Panc1 (cell line): ENCODE data around the gene CD48. TPM values are rescaled to one million over a fixed set of nuclear protein-coding genes. Genes with fewer than 3 reads are reported as not detected.

Experiments
- ATAC-seq: fragments of 200-7000 bp; cut with Tn5 transposase; 2 replicates; pipeline ENCODE4 v1.9.1; 2020; ENCODE audit warnings: mild to moderate bottlenecking, moderate library complexity
- BruUV-seq: library from RNA; stranded (reverse); fragments of 400-500 nt; replicated peaks from 2 replicates; lab custom pipeline; 2021; lab: Mats Ljungman, UMichigan
- CTCF ChIA-PET: fragments of 300-600 bp; sonication (Branson Sonifier 250); formaldehyde crosslinking; loops from one replicate; lab custom pipeline; 2022; ENCODE audit warnings: antibody characterized with exemption; lab: Charles Lee
- POLR2A ChIA-PET: fragments of 300-600 bp; sonication (Branson Sonifier 250); formaldehyde crosslinking; loops from one replicate; lab custom pipeline; 2022; ENCODE audit warnings: antibody characterized with exemption; lab: Charles Lee
- DNase-seq: peaks from one replicate; pipeline ENCODE4 v3.0.0-alpha.2; 2010; ENCODE audit warnings: low read depth, low spot score
- H3K27ac ChIP-seq: 2 replicates; pipeline ENCODE4 v1.5.1; 2011; ENCODE audit warnings: mild to moderate bottlenecking, low read length, inconsistent platforms
- H3K27me3 ChIP-seq: fragments of 200-500 bp; sonication (Bioruptor generic); 2 replicates; pipeline ENCODE4 v1.6.0; 2014; ENCODE audit warnings: low read length, inconsistent platforms; ENCODE audit not compliant: control insufficient read depth, insufficient read depth
- H3K36me3 ChIP-seq: fragments of 200-500 bp; sonication (Bioruptor generic); 2 replicates; pipeline ENCODE4 v1.5.1; 2014; ENCODE audit warnings: inconsistent platforms, mild to moderate bottlenecking, low read length, moderate library complexity; ENCODE audit not compliant: control insufficient read depth, insufficient read depth
- H3K4me1 ChIP-seq: 2 replicates; pipeline ENCODE4 v1.5.1; 2011; ENCODE audit warnings: inconsistent platforms, mild to moderate bottlenecking, low read length, moderate library complexity; ENCODE audit not compliant: control insufficient read depth, insufficient read depth
- H3K4me3 ChIP-seq, 2 experiments: 2 replicates each; pipeline ENCODE4 v1.5.1; 2011 to 2012; ENCODE audit warnings: low read depth in 2 of 2, low read length in 2 of 2, mild to moderate bottlenecking in 2 of 2, inconsistent platforms in 1 of 2, moderate library complexity in 1 of 2
- H3K9me3 ChIP-seq: fragments of 200-500 bp; sonication (Bioruptor generic); 2 replicates; pipeline ENCODE4 v1.5.1; 2014; ENCODE audit warnings: low read depth, mild to moderate bottlenecking, inconsistent platforms, low read length, moderate library complexity; ENCODE audit not compliant: control insufficient read depth, insufficient read depth
- POLR2AphosphoS5 ChIP-seq: IDR thresholded peaks from 2 replicates; pipeline ENCODE4 v1.6.1; 2012; ENCODE audit warnings: mild to moderate bottlenecking, low read depth, low read length, moderate library complexity
- SIN3A ChIP-seq: IDR thresholded peaks from 2 replicates; pipeline ENCODE4 v1.6.1; 2012; ENCODE audit warnings: low read depth, mild to moderate bottlenecking, low read length, moderate library complexity, borderline replicate concordance; ENCODE audit not compliant: insufficient read depth
- TCF7L2 ChIP-seq: IDR thresholded peaks from 2 replicates; pipeline ENCODE4 v1.6.1; 2011; ENCODE audit warnings: mild to moderate bottlenecking, low read depth, low read length, inconsistent platforms
- in situ Hi-C: cut with HindIII; loops from 2 replicates; pipeline ENCODE4 v1.10.0; 2016; ENCODE audit warnings: low sequenced_read_pairs, low pct_unique_long_range_greater_than_20kb
- intact Hi-C: fragments of 100-400 bp; cut with micrococcal nuclease; formaldehyde crosslinking; loops from one replicate; pipeline ENCODE4 v1.10.0; 2022; ENCODE audit not compliant: unreplicated experiment
- total RNA-seq: library from RNA; stranded (reverse); gene quantifications from one replicate; pipeline ENCODE4 v1.2.1, GENCODE V29; 2021; ENCODE audit not compliant: unreplicated experiment
- TF ChIP-seq, protein P1 (sequence below): fragments of 450-650 bp; IDR thresholded peaks from 2 replicates; pipeline ENCODE4 v1.5.1; 2017; ENCODE audit warnings: mild to moderate bottlenecking
- TF ChIP-seq, protein P2 (sequence below), 2 experiments: IDR thresholded peaks; 2 replicates each; pipeline ENCODE4 v1.6.1; 2011 to 2012; ENCODE audit warnings: low read depth in 2 of 2, control low read depth in 1 of 2, low read length in 1 of 2, mild to moderate bottlenecking in 1 of 2, moderate library complexity in 1 of 2; ENCODE audit not compliant: insufficient read depth in 1 of 2

The CD48 gene
- total RNA-seq, 1 experiment from 2014 or later: 0.67 TPM

DNA sequence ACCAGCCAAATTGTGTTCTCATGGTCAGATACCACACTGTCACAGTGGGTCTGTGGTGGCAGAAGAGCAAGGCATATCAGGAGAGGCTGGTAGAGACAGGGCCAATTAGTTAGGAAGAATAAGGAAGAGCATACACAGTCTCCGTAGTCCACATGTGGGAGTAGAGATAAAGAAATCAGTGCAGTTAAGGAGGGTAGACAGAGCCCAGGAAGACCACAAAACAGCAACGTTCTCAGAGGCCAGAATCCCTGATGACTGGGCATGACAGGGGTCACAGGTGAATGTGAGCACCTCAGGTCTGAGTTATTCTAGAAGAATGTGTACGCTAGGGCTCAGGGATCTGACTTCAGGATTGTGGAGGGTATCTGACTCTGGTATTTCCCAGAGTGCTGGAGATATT is 31.7 kb downstream of the CD48 start:
- Histone ChIP-seq H3K27me3 (peaks cover 17% of the 10 kb centered on the region), H3K36me3 (no peaks in the 10 kb centered on the region), H3K9me3 (no peaks in the 10 kb centered on the region), H3K27ac (no peak overlapping the region), H3K4me1 (no peaks in the 10 kb centered on the region), H3K4me3 (no peak overlapping the region)
- TF ChIP-seq, protein P1, sequence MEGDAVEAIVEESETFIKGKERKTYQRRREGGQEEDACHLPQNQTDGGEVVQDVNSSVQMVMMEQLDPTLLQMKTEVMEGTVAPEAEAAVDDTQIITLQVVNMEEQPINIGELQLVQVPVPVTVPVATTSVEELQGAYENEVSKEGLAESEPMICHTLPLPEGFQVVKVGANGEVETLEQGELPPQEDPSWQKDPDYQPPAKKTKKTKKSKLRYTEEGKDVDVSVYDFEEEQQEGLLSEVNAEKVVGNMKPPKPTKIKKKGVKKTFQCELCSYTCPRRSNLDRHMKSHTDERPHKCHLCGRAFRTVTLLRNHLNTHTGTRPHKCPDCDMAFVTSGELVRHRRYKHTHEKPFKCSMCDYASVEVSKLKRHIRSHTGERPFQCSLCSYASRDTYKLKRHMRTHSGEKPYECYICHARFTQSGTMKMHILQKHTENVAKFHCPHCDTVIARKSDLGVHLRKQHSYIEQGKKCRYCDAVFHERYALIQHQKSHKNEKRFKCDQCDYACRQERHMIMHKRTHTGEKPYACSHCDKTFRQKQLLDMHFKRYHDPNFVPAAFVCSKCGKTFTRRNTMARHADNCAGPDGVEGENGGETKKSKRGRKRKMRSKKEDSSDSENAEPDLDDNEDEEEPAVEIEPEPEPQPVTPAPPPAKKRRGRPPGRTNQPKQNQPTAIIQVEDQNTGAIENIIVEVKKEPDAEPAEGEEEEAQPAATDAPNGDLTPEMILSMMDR: no peak
- TF ChIP-seq SIN3A (no peak), TCF7L2 (no peak), POLR2AphosphoS5 (no peak)
- TF ChIP-seq, protein P2, sequence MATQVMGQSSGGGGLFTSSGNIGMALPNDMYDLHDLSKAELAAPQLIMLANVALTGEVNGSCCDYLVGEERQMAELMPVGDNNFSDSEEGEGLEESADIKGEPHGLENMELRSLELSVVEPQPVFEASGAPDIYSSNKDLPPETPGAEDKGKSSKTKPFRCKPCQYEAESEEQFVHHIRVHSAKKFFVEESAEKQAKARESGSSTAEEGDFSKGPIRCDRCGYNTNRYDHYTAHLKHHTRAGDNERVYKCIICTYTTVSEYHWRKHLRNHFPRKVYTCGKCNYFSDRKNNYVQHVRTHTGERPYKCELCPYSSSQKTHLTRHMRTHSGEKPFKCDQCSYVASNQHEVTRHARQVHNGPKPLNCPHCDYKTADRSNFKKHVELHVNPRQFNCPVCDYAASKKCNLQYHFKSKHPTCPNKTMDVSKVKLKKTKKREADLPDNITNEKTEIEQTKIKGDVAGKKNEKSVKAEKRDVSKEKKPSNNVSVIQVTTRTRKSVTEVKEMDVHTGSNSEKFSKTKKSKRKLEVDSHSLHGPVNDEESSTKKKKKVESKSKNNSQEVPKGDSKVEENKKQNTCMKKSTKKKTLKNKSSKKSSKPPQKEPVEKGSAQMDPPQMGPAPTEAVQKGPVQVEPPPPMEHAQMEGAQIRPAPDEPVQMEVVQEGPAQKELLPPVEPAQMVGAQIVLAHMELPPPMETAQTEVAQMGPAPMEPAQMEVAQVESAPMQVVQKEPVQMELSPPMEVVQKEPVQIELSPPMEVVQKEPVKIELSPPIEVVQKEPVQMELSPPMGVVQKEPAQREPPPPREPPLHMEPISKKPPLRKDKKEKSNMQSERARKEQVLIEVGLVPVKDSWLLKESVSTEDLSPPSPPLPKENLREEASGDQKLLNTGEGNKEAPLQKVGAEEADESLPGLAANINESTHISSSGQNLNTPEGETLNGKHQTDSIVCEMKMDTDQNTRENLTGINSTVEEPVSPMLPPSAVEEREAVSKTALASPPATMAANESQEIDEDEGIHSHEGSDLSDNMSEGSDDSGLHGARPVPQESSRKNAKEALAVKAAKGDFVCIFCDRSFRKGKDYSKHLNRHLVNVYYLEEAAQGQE (IDR thresholded peaks at IDR 0.05; ENCODE audit: insufficient read depth in 1 of 2, low read depth in 2 of 2, low read length in 1 of 2): no peak
- DNase-seq: no peak
- in situ Hi-C loops: no loop called here
- ATAC-seq: no peak
- CTCF ChIA-PET: no interaction called here
- BruUV-seq: no TSS peak
- intact Hi-C loops: loop anchor here (5.0 kb wide), 1 partner anchor 272 kb away; the partner anchor contains the start of gene ITLN2
- POLR2A ChIA-PET: no interaction called here

DNA sequence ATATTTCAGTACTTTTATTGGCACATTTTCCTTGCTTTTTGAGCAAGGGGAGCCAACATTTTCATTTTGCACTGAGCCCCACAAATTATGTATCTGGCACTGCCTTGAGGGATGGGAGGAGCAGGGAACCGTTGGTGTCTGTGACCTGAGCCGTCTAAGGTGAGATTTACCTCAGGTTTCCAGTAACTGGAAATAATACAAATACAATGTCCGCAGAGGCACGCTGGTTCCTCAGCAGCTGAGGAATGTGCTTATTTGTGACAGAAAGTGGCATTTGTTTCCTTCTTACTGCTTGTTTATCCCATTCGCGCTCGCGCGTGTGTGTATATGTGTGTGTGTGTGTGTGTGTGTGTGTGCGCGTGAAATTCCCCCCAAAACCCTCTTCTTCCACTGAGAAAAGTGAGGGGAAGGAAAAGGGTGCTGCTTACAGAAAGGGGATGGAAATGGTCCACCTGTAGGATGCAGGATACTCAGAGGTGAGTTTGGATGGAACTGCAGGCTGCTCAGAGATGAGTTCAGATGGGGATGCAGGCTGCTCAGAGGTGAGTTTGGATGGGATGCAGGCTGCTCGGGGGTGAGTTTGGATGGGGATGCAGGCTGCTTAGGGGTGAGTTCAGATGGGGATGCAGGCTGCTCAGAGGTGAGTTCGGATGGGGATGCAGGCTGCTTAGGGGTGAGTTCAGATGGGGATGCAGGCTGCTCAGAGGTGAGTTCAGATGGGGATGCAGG is 34.6 kb downstream of the CD48 start:
- ATAC-seq: no peak
- TF ChIP-seq TCF7L2 (no peak), SIN3A (no peak), POLR2AphosphoS5 (no peak)
- TF ChIP-seq, protein P1: no peak
- TF ChIP-seq, protein P2 (IDR thresholded peaks at IDR 0.05; ENCODE audit: insufficient read depth in 1 of 2, low read depth in 2 of 2, low read length in 1 of 2): no peak
- BruUV-seq: no TSS peak
- intact Hi-C loops (loop anchor here (5.0 kb wide), 1 partner anchor 275 kb away; the partner anchor contains the start of gene ITLN2), in situ Hi-C loops (no loop called here)
- H3K36me3 ChIP-seq: no peaks in the 10 kb centered on the region
- H3K27me3 ChIP-seq: peaks cover 12% of the 10 kb centered on the region; the same call in 1 of the 2 replicates
- no peak for DNase-seq
- no peaks in the 10 kb centered on the region for H3K4me1 ChIP-seq
- CTCF ChIA-PET: no interaction called here
- POLR2A ChIA-PET: no interaction called here
- H3K27ac ChIP-seq: no peak overlapping the region
- H3K9me3 ChIP-seq: no peaks in the 10 kb centered on the region
- H3K4me3 ChIP-seq: no peak overlapping the region
